GM13976 (cell line): ENCODE measurements around the gene AP2B1.
"Not testable (repeated sequence)": the region's sequence is repeated elsewhere in the genome, so short reads cannot be mapped to it uniquely, and the experiment has no call there.

ENCODE experiments used
- DNase-seq: peaks from one replicate; pipeline ENCODE4 v3.0.0; 2012; ENCODE audit warnings: low spot score
- in situ Hi-C: fragments of 300-500 bp; cut with MboI; formaldehyde crosslinking; loops from one replicate; pipeline ENCODE4 v1.12.0; 2022; ENCODE audit warnings: low sequenced_read_pairs, mixed read lengths, inconsistent platforms; ENCODE audit not compliant: unreplicated experiment
- TF ChIP-seq, protein P1 (sequence below): IDR thresholded peaks from 2 replicates; pipeline ENCODE4 v1.5.1; 2012; ENCODE audit warnings: borderline replicate concordance, mild to moderate bottlenecking; ENCODE audit not compliant: insufficient read depth; ENCODE audit errors: extremely low read depth, missing control alignments, control extremely low read depth

The AP2B1 gene

DNA sequence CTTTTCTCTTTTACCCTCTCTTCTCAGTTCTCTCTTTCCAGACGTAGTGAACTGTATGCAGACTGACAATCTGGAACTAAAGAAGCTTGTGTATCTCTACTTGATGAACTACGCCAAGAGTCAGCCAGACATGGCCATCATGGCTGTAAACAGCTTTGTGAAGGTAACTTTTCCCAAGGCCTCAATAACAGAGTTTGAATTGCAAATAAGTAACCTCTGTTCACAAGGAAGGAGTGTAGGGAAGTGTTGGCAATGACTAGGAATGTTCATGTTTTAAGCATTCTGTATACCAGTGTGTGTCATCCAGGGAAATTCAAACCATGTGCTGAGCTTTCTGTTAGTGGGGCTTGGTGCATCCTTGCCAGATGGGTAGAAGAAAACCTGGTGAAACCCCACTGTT lies 18.6 kb downstream of the AP2B1 start:
- TF ChIP-seq, protein P1, sequence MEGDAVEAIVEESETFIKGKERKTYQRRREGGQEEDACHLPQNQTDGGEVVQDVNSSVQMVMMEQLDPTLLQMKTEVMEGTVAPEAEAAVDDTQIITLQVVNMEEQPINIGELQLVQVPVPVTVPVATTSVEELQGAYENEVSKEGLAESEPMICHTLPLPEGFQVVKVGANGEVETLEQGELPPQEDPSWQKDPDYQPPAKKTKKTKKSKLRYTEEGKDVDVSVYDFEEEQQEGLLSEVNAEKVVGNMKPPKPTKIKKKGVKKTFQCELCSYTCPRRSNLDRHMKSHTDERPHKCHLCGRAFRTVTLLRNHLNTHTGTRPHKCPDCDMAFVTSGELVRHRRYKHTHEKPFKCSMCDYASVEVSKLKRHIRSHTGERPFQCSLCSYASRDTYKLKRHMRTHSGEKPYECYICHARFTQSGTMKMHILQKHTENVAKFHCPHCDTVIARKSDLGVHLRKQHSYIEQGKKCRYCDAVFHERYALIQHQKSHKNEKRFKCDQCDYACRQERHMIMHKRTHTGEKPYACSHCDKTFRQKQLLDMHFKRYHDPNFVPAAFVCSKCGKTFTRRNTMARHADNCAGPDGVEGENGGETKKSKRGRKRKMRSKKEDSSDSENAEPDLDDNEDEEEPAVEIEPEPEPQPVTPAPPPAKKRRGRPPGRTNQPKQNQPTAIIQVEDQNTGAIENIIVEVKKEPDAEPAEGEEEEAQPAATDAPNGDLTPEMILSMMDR = no peak
- DNase-seq = no peak
- in situ Hi-C loops = no loop called here

DNA sequence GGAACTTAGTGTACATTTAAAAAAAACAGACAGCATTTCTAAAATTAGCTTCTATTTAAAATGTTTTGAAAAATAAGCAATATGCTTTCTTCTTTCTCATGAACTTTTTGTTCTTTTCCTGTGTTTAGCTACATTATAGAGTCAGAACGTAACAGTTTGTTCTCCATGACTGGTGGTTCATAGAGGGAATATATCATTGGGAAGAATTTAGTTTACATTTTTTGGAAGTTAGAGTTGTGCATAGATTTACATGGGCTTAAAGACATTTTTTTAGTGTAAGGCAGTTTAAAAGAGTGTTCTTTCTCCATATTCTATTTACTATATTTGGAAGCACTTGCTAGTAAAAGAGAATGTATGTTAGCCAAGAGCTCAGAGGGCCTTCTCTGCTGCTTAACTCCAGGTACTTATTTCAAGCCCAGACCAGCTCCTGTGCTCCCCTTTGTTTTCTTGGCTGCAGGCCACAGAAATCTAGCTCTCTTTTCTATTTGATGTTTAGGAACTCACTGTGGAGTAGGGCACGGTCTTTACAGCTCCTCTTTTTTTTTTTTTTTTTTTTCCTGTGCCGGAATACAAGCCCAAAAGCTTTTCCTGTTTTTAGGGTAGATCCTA lies 20.2 kb downstream of the AP2B1 start:
- in situ Hi-C loops = no loop called here
- TF ChIP-seq, protein P1 = no peak
- no peak for DNase-seq

DNA sequence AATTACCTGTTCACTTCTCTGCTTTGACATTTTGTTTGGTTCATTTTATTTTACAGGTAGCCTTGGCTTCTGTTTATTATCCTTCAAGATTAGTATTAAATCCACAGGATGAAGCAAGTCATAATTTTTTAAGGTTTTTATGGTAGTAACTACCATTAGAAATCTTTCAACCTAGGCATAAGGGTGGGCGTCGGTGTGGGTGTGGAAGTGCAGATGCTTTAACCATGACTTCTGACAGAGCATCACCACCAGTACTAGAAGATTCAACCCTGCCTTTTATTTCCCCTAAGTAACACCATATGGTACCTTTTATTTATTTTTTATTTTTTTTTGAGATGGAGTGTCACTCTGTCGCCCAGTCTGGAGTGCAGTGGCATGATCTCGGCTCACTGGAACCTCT lies 22.7 kb downstream of the AP2B1 start:
- in situ Hi-C loops = no loop called here
- TF ChIP-seq, protein P1 = no peak
- no peak for DNase-seq

DNA sequence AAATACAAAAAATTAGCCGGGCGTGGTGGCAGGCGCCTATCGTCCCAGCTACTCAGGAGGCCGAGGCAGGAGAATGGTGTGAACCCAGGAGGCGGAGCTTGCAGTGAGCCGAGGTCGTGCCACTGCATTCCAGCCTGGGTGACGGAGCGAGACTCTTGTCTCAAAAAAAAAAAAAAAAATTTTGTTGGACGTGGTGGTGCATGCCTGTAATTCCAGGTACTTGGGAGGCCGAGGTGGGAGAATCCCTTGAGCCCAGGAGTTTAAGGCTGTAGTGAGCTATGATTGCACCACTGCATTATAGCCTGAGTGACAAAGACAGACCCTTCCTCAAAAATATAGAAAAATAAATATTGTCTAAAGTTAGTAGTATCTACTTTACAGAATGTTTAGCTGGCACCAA lies 23.6 kb downstream of the AP2B1 start:
- DNase-seq, in situ Hi-C loops: not testable (repeated sequence)

DNA sequence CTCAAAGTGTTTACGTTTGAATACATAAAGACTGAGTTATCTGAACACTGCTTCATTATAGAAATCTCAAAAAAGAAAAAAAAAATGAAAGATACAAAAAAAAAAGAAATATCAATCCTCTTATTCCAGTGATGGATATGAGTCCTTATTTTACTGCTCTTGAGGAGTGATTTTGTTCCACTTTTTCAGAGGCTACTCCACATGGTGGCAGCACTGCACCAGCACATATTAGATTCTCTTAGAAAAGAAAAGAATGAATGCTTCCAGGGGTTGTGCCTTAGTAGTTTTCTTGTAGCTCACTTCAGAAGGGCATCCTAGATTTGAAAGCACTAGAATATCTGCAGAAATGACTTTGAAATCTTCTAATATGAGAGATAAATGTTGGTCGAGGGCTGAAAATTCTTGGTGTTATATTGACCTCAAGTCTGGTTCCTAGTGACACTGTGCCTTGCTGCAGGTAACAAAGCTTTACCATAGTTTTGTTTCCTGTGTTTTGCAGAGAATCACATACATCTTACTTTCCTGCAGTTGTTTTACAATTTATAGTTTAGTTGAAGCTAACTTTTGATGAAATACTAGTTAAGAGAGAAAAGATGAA lies 25.9 kb downstream of the AP2B1 start:
- in situ Hi-C loops = no loop called here
- TF ChIP-seq, protein P1 = peak; percentile 41
- DNase-seq = peak; percentile 43

DNA sequence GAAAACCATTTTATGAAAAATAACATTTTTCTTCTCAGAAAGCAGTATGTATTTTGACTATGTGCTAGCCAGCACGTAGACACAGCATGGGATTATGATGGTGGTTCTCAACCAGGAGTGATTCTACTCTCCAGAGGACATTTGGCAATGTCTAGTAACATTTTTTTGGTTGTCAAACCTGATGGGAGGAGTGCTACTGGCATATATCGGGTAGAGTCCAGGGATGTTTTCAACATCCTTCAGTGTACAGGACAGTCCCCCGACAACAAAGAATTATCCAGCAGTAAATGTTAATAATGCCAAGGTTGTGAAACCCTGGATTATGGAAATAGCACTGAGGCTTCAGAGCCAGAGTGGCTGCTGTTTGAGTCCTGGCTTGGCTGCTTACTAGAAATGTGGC lies 27.7 kb downstream of the AP2B1 start:
- in situ Hi-C loops = no loop called here
- DNase-seq = no peak
- TF ChIP-seq, protein P1 = no peak

DNA sequence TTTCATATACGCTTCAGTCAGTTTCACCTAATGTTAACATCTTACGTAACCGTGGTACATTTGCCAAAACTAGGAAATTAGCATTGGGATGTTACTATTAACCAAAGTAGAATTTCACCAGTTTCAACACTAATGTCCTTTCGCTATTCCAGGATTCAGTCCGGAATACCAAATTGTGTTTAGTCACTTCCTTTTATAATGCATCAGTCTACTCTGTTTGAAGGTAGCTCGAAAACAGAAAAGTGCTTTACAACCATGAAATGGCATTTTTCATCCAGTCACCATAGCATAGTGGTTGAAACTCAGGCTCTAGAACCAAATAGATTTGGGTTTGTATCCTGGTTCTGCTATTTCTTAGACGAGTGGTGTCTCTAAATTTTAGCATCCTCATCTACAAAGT lies 29.4 kb downstream of the AP2B1 start:
- DNase-seq = no peak
- TF ChIP-seq, protein P1 = no peak
- in situ Hi-C loops = no loop called here
